ENCODE results near the gene MORN1.

Gene MORN1

GRCh38 chr1:2324553-2325366, 66.6 kb downstream of the MORN1 start:
- TF ChIP-seq CEBPB (IDR thresholded peaks at IDR 0.05) (no peak), REST (IDR thresholded peaks at IDR 0.05; ENCODE audit: low read depth) (no peak)

- TF ChIP-seq MAX (IDR thresholded peaks at IDR 0.05) (no peak), YY1 (IDR thresholded peaks at IDR 0.05; ENCODE audit: low read depth) (no peak), EP300 (IDR thresholded peaks at IDR 0.05; ENCODE audit: borderline replicate concordance) (no peak), FOXM1 (IDR thresholded peaks at IDR 0.05; ENCODE audit: borderline replicate concordance, low read depth) (no peak), RAD21 (IDR thresholded peaks at IDR 0.05; ENCODE audit: low read depth) (no peak), TCF12 (IDR thresholded peaks at IDR 0.05; ENCODE audit: low read depth) (no peak), CREB1 (IDR thresholded peaks at IDR 0.05; ENCODE audit: low read depth) (no peak), TAF1 (IDR thresholded peaks at IDR 0.05; ENCODE audit: low read depth) (no peak), ZBTB7A (IDR thresholded peaks at IDR 0.05; ENCODE audit: low read depth) (no peak), NFIC (IDR thresholded peaks at IDR 0.05) (no peak), EGR1 (IDR thresholded peaks at IDR 0.05) (no peak), TEAD4 (IDR thresholded peaks at IDR 0.05) (no peak), USF1 (IDR thresholded peaks at IDR 0.05) (no peak), REST (IDR thresholded peaks at IDR 0.05; ENCODE audit: low read depth) (no peak), CEBPB (IDR thresholded peaks at IDR 0.05) (no peak)
Measured at GRCh38 chr1:2323451-2323974, 67.8 kb downstream of the MORN1 start.

GRCh38 chr1:2322581-2323211, 68.7 kb downstream of the MORN1 start:
- TF ChIP-seq REST (IDR thresholded peaks at IDR 0.05; ENCODE audit: low read depth) (no peak), EP300 (IDR thresholded peaks at IDR 0.05; ENCODE audit: borderline replicate concordance) (0 out of 2 replicates have a peak, but pooled peaks have one; percentile 8), YY1 (IDR thresholded peaks at IDR 0.05; ENCODE audit: low read depth) (no peak), MAX (IDR thresholded peaks at IDR 0.05) (peak; percentile 9; the same call in 1 of the 2 replicates), TCF12 (IDR thresholded peaks at IDR 0.05; ENCODE audit: low read depth) (no peak), ZBTB7A (IDR thresholded peaks at IDR 0.05; ENCODE audit: low read depth) (0 out of 2 replicates have a peak, but pooled peaks have one; percentile 4), TEAD4 (IDR thresholded peaks at IDR 0.05) (no peak)

GRCh38 chr1:2322065-2322571, 69.2 kb downstream of the MORN1 start:
- TF ChIP-seq YY1 (IDR thresholded peaks at IDR 0.05; ENCODE audit: low read depth) (peak; percentile 47; the same call in 1 of the 2 replicates), REST (IDR thresholded peaks at IDR 0.05; ENCODE audit: low read depth) (no peak), EP300 (IDR thresholded peaks at IDR 0.05; ENCODE audit: borderline replicate concordance) (peak; percentile 36; the same call in 1 of the 2 replicates), NFIC (IDR thresholded peaks at IDR 0.05) (peak; percentile 48), ZBTB7A (IDR thresholded peaks at IDR 0.05; ENCODE audit: low read depth) (0 out of 2 replicates have a peak, but pooled peaks have one; percentile 7), EGR1 (IDR thresholded peaks at IDR 0.05) (no peak), MAX (IDR thresholded peaks at IDR 0.05) (peak; percentile 55; the same call in 1 of the 2 replicates), TEAD4 (IDR thresholded peaks at IDR 0.05) (peak; percentile 94), USF1 (IDR thresholded peaks at IDR 0.05) (0 out of 2 replicates have a peak, but pooled peaks have one; percentile 19), RAD21 (IDR thresholded peaks at IDR 0.05; ENCODE audit: low read depth) (no peak; the same call in 1 of the 2 replicates)
